HL-60/S4 (cell line): ENCODE data around the gene NAALADL2.
"Not testable (repeated sequence)": the region's sequence is repeated elsewhere in the genome, so short reads cannot be mapped to it uniquely, and the experiment has no call there.

ENCODE experiments used
- in situ Hi-C: fragments of 300-500 bp; cut with MboI; formaldehyde crosslinking; loops from 2 replicates; pipeline ENCODE4 v1.14.3; 2022; ENCODE audit warnings: low sequenced_read_pairs

Gene NAALADL2

GRCh38 chr3:175404027-175404426 lies 544.9 kb downstream of the NAALADL2 start:
- in situ Hi-C loops, result no loop called here

DNA sequence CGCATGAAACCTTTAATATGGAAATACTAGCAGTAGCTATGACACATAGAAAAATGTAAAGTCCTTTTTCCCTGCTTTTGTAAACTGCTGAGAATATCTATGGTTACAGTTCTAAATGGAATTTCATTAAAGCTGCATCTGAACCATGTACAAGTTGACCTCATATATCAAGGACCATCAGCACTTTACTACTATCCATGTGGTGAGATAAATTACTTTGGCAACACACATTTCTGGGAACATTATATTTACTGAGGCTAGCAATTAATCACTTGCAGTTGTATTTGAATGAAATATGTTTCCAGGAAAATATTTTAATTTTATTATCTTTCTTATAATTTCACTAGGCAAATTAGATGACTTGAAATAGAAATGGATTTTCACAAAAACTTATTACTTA lies 545.5 kb downstream of the NAALADL2 start:
- in situ Hi-C loops, result no loop called here

DNA sequence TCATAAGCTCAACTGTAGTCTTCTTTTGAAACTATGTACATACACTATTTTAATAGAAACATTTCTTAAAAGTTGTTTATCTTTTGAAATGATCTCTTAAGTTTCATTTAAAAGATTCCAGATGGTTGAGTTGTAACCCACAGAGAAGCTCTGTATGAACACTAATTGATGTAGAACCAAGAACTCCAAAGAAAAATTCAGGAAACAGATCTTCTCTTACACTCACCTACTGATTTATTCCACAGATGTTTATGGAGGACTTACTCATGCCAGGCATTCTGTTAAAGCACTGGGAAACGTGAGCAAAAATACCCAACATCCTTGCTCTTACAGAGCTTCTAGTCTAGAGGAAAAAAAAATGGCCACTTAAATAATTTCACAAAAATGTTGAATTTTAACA lies 551.1 kb downstream of the NAALADL2 start:
- in situ Hi-C loops, result no loop called here

GRCh38 chr3:175411405-175411804 lies 552.3 kb downstream of the NAALADL2 start:
- in situ Hi-C loops, result no loop called here

DNA sequence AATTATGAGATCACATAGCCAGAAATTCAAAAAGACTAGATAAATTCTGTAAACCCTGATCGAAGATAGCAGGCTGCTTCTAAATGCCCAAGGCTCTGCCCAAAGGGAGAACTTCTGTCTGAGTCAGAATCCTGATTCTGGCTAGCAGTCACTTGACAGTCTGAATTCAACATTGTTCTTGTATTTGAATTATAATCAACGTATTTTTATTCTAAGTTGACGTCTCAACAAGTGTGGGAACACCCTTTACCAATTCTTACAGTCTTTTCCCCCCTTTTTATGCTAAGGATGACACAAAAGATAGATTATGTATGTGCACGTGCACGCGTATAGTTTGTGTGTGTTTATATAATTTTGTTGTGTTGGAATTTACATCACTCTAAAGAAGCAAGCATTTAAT lies 552.8 kb downstream of the NAALADL2 start:
- in situ Hi-C loops, result no loop called here

GRCh38 chr3:175413926-175414325 lies 554.8 kb downstream of the NAALADL2 start:
- in situ Hi-C loops, result no loop called here

DNA sequence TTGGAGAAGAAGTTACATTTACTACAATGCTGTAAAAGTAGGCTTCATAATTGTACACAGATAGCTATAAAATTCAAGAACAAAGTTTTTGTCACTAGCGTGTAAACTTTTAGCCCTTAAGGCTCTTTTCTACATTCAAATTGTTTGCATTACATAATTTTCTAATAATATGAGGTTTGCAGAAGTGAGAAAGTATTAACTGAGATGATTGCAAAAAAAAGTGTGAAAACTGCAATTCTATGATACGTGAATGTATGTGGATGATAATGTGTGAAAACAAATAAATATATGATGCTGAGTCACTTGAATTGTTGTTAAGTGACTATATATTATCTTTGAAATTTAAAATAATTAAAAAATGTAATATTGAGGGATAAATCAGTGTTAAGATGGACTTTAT lies 557.5 kb downstream of the NAALADL2 start:
- in situ Hi-C loops, result no loop called here

DNA sequence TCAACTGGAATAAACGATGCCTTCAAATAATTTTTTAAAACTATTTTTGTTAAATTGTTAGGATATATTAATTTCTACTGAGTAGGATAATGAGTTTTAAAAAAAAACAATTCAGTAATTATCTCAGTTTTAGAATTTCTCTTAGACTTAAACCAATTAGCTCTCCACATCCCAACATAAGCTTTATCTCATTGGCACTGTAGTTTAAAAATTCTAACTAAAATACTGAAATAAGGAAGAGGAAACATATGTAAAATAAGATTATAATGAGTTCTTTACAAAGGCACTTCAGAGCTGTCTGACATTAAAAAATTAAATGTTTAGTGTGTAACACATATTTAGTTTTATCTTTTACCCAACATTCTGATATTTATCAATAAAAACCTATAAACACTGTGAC lies 558.3 kb downstream of the NAALADL2 start:
- in situ Hi-C loops, result no loop called here

- in situ Hi-C loops, result no loop called here
Measured at GRCh38 chr3:175421902-175422301, 562.8 kb downstream of the NAALADL2 start.

DNA sequence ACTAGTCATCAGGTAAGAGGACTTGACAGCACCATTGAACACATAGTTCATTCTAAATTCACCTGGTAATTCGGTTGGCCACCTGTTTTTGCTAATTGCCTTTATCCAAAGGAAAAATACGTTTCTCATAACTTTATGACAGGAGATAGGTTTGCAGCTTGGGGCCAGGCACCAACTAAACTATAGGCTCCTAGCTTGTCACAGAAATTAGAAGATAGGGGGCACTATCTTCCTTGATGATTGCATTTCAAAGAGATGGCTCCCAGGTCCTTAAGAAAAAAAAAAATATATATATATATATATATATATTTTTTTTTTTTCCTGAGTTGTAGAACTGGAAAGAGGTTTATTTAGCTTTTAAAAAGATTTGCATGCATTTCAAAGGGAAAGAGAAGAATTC lies 563.6 kb downstream of the NAALADL2 start:
- in situ Hi-C loops, result no loop called here

DNA sequence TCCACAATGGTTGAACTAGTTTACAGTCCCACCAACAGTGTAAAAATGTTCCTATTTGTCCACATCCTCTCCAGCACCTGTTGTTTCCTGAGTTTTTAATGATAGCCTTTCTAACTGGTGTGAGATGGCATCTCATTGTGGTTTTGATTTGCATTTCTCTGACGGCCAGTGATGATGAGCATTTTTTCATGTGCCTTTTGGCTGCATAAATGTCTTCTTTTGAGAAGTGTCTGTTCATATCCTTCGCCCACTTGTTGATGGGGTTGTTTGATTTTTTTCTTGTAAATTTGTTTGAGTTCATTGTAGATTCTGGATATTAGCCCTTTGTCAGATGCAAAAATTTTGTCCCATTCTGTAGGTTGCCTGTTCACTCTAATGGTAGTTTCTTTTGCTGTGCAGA lies 564.7 kb downstream of the NAALADL2 start:
- in situ Hi-C loops, result not testable (repeated sequence)

- in situ Hi-C loops, result no loop called here
Measured at GRCh38 chr3:175426805-175427204, 567.7 kb downstream of the NAALADL2 start.

DNA sequence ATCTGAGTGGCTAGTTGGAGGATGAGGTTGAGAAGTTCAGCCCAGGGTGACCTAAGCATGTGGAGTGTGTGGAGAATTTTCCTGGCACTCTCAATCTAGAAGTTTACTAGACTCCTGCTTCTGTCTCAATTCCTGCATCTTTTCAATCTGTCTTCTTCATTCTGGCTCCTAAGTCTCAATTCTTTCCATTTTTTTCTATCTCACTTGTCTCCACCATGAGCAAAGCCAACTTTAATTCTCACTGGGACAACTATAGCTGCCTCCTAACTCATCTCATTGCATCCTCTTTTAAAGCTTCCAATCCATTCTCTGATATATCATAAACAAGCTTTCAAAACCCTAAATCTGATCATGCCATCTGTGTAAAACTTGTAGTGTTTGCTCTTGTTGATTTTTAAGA lies 569.3 kb downstream of the NAALADL2 start:
- in situ Hi-C loops, result no loop called here

DNA sequence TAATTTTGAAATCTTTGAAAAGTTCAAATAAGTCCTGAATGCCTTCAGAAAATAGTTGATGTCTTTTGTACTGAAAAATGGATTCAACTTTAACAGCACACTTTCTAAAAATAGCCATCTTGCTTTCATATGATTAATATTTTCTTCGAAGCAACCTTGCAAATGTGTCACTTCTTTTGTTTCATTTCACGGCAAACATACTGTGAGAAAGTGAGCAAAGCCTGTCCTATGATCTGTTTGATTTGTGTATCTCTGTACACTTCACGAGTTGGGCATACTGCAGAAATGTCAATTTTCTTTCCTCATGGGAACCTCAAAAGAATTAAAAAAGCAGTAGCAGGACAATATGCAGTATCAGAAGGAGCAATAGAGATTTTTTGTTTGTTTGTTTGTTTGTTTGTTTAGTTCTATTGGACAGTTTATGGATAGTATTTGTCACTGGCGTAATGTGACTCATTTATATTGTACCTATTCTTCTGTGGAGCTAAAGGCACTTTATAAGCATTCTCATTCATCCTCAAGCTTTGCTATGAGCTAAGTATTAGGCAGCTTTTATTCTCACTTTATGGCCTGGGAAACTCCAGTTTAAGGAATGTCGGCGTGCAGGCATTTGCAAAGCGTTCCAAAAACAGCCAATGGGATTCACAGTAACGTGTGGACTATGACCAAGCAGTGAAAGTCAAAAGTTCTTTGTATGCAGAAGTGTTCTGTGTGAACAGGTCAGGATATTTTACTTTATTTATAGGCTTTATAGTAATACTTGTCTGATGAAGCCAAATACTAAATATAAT lies 572.0 kb downstream of the NAALADL2 start:
- in situ Hi-C loops, result no loop called here

GRCh38 chr3:175432376-175433025 lies 573.4 kb downstream of the NAALADL2 start:
- in situ Hi-C loops, result no loop called here

DNA sequence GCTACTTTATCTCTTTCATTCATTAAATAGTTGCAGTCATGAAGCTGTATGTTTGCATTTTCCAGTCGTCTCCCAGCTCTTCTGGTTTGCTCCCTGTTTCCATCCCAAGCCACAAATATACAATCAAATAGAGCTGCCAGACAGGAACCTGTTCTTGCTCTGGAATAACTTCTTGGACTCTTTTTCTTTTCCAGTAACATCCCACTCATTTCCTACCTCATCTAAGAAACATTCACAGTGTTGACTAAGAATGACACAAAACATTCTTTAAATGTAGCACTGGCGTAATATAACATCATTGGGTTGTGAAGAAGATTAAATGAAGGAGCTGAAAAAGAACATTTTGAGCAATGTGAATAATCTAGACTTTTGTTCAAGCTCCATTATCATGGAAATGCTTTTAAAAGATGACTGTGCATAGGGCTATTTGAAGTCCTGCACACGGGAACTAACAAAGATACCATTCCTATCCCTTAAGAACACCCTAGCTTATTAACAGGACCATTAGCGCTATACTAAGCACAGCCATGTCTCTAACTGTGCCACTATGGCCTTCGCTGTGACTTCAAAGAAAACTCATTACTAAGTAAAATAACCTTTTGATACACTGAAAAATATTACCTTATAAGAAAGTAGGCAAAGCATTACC lies 574.0 kb downstream of the NAALADL2 start:
- in situ Hi-C loops, result no loop called here

GRCh38 chr3:175434561-175434960 lies 575.4 kb downstream of the NAALADL2 start:
- in situ Hi-C loops, result no loop called here

DNA sequence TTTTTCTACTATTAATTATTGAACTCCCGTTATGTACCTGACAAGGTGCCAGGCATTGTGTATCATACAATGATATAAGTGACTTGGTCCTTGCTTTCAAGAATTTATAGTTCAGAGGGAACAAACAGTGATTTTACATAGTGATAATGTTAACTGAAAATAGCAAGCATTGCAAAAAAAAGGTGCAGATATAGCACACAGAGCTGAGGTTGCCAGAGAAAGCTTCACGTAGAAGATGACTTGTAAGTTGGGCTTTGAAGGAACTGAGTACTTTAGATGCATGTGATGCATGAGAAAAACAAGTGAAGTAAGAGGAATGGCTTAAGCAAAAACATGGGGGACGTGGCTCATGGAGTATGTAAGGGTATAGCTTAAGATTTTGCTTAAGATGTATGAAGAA lies 584.5 kb downstream of the NAALADL2 start:
- in situ Hi-C loops, result no loop called here

- in situ Hi-C loops, result no loop called here
Measured at GRCh38 chr3:175445741-175446140, 586.6 kb downstream of the NAALADL2 start.

- in situ Hi-C loops, result no loop called here
Measured at GRCh38 chr3:175447521-175447920, 588.4 kb downstream of the NAALADL2 start.

DNA sequence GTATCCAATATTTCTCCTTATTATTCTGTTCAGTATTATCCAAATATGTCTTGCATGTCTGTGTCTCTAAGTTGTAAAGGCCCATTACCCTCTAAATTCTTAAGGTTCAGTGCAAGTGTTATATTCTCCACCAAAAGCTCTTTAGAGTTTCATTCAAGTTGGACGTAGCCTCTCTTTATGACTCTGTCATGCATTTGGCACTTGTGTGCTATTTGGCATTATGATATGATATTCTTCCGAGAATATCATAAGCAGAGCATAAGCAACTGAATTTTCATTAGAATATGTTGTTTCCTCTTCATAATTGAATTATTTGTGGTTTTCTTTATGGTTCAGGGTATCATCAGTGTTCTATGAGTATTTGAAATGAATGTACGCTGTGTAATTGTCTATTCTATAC lies 594.2 kb downstream of the NAALADL2 start:
- in situ Hi-C loops, result no loop called here

- in situ Hi-C loops, result no loop called here
Measured at GRCh38 chr3:175456466-175456865, 597.3 kb downstream of the NAALADL2 start.
